ENCODE measurements around the gene TECR.
"Not testable (repeated sequence)": the region's sequence is repeated elsewhere in the genome, so short reads cannot be mapped to it uniquely, and the experiment has no call there.

The TECR gene

DNA sequence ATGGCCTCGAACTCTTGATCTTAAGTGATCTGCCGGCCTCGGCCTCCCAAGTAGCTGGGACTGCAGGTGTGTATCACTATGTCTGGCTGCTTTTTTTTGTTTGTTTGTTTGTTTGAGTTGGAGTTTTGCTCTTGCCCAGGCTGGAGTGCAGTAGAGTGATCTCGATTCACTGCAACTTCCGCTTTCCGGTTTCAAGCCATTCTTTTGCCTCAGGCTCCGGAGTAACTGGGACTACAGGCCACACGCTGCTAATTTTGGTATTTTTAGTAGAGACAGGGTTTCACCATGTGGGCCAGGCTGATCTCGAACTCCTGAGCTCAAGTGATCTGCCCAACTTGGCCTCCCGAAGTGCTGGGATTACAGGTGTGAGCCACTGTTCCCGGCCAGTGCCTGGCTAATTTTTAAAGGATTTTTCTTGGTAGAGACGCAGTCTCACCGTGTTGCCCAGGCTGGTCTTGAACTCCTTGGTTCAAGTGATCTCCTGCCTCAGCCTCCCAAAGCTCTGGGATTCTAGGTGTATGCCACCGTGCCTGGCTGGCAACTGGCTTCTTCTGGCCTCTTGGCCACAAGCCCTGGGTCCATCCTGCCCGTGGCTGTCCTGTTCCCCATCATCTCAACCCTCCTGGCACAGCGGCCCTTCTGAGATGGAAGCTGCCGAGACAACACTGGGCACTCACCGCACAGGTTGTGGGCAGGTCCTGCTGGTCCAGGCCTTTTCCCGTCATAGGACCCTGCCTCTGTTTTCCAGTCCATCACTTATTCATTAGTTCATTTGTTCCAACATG lies 11.5 kb downstream of the TECR start:
- DNase-seq, result no peak

- DNase-seq, result not testable (repeated sequence)
Observed at GRCh38 chr19:14541979-14542378, 12.6 kb downstream of the TECR start.

- no peak for DNase-seq
Observed at GRCh38 chr19:14542711-14543328, 13.4 kb downstream of the TECR start.

DNA sequence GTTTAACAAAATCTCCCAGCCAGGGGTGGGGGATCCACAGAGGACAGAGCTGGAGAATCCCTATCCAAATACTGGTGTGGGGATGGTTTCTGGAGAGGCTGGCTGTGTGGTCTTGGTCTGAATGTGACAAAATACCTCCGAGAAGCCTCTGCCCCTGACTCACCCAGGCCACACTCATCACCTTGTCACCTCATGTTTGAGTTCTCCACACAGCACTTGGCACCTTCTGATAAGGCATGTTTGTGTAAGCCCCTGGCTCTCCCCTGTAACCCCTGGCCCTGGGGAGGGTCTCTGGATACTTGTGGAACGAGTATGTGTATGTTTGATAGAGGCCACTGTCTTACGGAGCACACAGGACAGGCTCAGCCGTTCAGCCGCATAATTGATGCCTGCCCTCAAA lies 14.7 kb downstream of the TECR start:
- DNase-seq, result no peak

- DNase-seq, result no peak
Observed at GRCh38 chr19:14544977-14545715, 15.8 kb downstream of the TECR start.

GRCh38 chr19:14545716-14546082 lies 16.3 kb downstream of the TECR start:
- no peak for DNase-seq

GRCh38 chr19:14550201-14550754 lies 20.9 kb downstream of the TECR start:
- no peak for DNase-seq

GRCh38 chr19:14551134-14552005 lies 22.0 kb downstream of the TECR start:
- DNase-seq, result peak; percentile 85

- not testable (repeated sequence) for DNase-seq
Observed at GRCh38 chr19:14552006-14552360, 22.6 kb downstream of the TECR start.

DNA sequence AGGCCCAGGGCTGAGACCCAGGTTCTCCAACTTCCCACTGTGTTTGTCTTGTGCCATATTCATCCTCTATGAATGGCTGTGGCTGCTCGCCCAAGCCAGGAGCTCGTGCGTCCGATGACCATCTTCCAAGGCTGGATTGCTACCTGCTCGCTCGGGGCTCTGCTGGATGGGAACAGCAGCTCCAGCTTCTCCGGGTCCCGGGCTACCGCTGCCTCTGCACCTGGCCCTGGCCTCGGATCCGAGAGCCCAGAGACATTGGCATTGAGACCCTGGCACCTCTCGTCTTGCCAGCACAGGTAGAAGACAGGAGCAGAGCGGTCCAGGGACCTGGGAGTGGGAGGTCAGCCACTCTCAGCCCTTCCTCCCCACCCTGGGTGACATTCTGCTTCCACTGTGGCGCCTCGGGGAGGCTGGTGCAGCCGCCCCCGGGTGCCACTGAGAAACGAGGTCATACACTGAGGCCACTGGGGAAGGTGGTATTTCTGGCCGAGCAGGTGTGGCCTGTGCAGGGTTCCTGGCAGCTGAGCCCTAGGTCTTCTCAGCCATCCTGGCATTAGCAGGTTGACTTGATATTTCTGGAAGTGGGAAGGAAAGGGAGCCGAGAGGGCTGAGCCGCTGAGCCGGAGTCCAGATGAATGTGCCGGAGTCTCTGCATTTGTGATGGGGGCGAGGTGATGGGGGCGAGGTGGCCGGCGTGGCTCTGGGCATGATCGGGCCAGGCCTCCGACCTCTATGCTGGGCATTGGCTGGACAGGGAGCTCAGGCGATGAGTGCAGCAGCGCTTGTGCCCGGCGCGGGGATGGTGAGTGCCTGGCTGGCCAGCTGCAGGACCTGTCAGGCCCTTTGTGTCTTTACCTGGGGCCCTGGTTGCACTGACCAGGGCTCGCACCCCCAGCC lies 23.9 kb downstream of the TECR start:
- DNase-seq, result no peak

DNA sequence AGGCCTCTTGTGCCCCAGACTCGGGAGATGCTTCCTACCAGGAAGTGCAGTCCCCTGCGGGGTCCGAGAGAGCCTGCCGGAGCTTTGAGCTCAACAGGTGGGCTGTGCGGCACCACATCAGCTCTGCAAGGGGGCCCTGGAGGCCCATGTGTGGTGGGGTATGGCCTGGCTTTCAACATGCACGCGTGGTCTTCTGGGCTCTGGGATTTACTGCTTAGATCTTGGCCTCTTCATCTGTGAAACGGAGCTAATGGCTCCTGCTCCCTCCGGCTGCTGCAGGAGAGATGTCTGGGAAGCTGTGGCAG lies 24.5 kb downstream of the TECR start:
- DNase-seq, result no peak

GRCh38 chr19:14554382-14554812 lies 25.0 kb downstream of the TECR start:
- no peak for DNase-seq

DNA sequence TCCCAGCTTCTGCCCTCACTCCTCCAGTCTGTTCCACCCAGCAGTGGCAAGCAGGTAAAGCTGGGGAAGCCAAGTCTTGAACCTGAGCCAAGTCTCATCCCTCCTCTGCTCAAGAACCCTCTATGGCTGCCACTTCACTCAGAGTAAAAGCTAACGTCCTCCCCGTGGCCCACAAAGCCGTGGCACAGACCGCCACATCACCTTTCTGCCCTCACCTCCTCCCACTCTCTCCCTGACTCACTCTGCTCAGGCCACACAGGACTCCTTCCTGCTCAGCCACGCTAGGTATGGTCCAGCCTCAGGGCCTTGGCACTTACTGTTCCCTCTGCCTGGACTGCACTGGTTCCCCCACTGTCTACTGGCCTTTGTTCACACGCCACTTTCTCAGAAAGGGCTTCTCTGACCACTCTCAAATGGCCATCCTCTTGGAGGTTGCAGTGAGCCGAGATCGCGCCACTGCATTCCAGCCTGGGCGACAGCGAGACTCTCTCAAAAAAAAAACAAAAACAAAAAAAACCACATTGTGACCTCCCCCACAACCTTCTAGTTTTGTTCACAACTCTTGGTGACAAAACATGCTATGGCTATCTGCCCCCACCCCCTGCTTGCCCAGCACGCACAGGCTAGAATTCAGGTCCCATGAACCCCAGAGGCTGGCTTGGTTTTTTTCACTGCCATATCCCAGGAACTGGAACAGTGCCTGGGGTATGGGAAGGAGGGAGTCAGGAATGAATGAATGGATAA lies 26.7 kb downstream of the TECR start:
- no peak for DNase-seq

GRCh38 chr19:14556662-14557188 lies 27.3 kb downstream of the TECR start:
- peak; percentile 71 for DNase-seq

DNA sequence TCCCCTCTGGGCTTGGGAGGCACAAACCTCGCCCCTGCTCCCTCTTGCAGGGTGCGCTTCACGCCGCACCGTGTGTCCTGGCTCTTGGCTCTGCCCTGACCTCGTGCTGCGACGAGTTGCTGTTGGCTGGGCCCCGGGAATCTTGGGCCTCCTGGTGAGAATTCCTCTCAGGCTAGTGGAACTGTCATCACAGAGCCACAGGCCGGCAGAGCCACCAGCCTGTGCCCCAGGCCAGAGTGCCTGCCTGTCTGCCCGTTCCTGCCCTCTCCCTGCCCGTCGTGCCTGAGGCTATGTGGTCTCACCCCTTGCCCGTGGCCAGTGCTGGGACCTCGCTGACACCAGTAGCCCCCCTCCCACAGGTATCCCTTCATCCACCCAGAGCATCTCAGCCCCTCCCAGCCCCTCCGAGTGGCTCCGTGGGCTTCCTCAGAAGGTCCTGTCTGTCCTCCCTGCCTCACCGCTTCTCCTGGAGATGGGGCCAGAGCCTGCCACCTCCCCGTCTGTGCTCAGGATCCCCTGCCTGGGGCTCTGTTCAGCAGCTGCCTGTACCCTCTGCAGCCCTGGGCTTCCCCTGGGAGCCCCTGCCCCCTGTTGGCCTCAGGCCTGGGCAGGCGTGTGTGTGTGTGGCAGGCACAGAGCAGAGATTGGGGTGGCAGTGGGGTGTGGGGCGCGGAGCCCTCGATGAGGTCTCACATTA lies 29.1 kb downstream of the TECR start:
- DNase-seq, result no peak

DNA sequence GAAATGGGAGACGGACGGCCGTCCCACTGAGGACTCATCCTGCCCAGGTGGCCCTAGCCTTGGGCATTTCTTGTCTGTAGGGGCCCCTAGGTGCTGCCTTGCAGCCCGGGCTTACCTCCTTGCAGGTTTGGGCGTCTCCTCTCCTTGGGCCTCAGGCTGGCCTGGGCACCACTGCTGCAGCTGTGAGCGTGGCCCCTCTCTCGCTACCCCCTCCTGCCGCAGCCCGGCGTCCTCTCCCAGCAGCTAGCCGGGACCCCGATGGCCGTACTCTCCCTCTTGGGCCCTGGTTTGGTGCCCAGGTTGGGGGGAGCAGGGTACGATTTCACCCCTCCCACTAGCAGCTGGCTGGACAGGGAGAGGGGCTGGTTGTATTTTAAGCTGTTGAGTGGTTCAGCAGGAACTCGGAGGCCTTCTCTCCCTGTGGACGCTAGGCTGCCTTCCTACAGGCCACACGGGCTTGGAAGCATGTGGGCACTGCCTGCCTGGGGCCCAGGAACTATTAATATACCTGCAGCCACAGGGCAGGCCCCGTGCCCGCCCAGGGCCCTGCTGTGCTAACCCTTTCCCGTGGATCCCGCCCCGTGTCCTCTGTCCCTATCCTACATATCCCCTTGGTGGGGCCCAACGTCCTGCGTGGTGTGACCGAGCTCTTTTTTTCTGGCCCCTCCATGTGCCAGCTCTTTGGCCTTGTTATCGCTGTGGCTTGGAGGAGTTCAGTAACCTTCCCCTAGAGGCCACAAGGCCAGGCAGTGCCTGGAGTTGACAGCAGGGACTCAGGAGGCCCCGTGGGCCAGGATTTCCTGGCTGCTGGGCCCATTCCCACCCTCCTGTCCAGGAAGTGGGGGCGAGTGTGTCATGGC lies 30.8 kb downstream of the TECR start:
- no peak for DNase-seq

DNA sequence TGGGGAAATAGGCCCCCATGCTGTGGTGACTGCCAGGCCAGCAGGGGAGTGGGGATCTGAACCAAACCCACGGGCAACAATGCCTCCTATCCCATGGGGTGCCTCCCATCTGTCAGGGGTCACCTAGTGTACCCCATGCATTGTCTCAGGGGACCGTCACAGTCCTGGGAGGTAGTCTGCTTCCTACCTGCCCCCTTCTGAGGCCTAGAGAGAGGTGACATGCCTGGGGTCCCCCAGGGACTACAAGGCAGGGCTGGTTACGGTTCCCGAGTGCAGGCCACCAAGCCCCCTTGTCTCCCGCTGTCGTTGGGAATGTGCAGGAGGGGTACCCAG lies 31.3 kb downstream of the TECR start:
- DNase-seq, result no peak

- DNase-seq, result no peak
Observed at GRCh38 chr19:14561249-14561648, 31.9 kb downstream of the TECR start.

DNA sequence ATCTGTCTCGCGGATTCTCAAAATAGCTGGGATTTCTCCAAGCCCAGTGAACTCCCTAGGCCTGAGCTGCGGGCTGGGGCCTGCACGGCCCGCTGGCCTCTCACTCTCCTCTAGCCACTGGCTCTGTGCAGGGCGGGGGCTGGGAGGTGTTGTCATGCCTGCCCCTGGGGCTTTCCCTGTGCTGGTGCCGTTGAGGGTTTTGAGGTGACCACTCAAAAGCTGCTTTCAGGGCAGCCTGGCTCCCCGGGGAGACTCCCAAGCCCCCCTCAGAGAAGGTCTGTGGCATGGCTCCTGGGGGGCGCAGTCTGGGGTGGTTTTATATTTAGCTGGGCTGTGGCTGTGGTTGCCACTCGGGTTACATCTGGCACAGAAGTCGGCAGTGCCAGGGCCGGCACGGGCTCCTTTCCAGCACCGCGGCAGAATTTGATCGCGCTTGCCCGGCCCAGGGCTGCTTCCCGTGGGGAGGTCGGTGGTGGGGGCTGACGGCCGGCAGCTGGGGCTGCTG lies 32.5 kb downstream of the TECR start:
- peak; percentile 38 for DNase-seq

Measured in CD4-positive, alpha-beta T cell treated with Interleukin-21 for 1 hour (primary cell).